Activated CD8-positive, alpha-beta memory T cell treated with anti-CD3 and anti-CD28 coated beads, Interleukin-2, amount 10 ng/mL, durations not matched to agents 7 days and 5 days (primary cell): ENCODE measurements around the gene NLRP7. TPM values are rescaled to one million over a fixed set of nuclear protein-coding genes. Genes with fewer than 3 reads are reported as not detected.
A peak's percentile ranks its signal among the peaks of the same experiment; 100 is the strongest.

Experiments
- ATAC-seq: fragments of 150-1000 bp; cut with Tn5 transposase; one replicate; pipeline ENCODE4 v1.10.0; 2021; ENCODE audit warnings: moderate library complexity
- CTCF ChIA-PET: fragments of 350-600 bp; sonication (Branson Sonifier 250); formaldehyde crosslinking; loops from one replicate; lab custom pipeline; 2021; ENCODE audit warnings: antibody characterized with exemption; lab: Charles Lee
- DNase-seq: peaks from one replicate; pipeline ENCODE4 v3.0.0-alpha.2; 2020
- H3K27ac Mint-ChIP-seq: one replicate; pipeline ENCODE4 v1.8.0; 2021; ENCODE audit warnings: mild to moderate bottlenecking, mixed read lengths
- H3K27me3 Mint-ChIP-seq: one replicate; pipeline ENCODE4 v1.8.0; 2021; ENCODE audit warnings: mixed read lengths
- H3K36me3 Mint-ChIP-seq: one replicate; pipeline ENCODE4 v1.8.0; 2021; ENCODE audit warnings: mild to moderate bottlenecking, mixed read lengths
- H3K4me1 Mint-ChIP-seq: one replicate; pipeline ENCODE4 v1.8.0; 2021; ENCODE audit warnings: mixed read lengths
- H3K4me3 Mint-ChIP-seq: one replicate; pipeline ENCODE4 v1.8.0; 2021; ENCODE audit warnings: mild to moderate bottlenecking, moderate library complexity, mixed read lengths
- H3K9me3 Mint-ChIP-seq: one replicate; pipeline ENCODE4 v1.8.0; 2022; ENCODE audit warnings: low read depth, mixed read lengths
- total RNA-seq, 2 experiments: library from RNA; stranded (reverse); gene quantifications; one replicate each; pipeline ENCODE4 v1.2.3, GENCODE V29; 2021

Gene NLRP7
- total RNA-seq, 2 experiments from 2014 or later, result not detected

DNA sequence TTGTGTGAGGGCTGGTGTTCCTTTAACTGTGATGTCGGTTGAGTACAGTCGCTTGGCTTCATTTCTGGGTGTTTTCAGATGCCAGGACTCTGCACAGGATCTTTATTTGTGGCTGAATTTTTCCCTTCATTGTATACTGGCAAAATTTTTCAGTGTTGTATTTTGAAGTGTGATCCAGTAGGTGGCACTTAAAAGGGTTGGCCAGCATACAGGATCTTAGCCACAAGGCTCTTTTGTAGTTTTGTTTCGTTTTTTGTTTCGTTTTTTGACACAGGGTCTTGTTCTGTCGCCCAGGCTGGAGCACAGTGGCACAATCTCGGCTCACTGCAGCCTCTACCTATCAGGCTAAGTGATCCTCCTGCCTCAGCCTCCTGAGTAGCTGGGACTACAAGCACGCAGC is 64.6 kb downstream of the NLRP7 start:
- no peak for DNase-seq
- Mint-ChIP-seq H3K4me3 (peak overlapping the region; percentile 54), H3K27ac (peak overlapping the region; percentile 88), H3K36me3 (no peaks in the 10 kb centered on the region), H3K4me1 (peaks cover 12% of the 10 kb centered on the region), H3K27me3 (peaks cover 14% of the 10 kb centered on the region), H3K9me3 (no peaks in the 10 kb centered on the region)
- peak; percentile 82 for ATAC-seq
- CTCF ChIA-PET, result interaction anchor here (1.6 to 2.0 kb wide), 3 partner anchors 10 to 250 kb away, joined by 3 to 13 read pairs (median 4); no protein-coding TSS in a partner anchor

GRCh38 chr19:54881884-54882283 is 65.4 kb downstream of the NLRP7 start:
- DNase-seq (no peak), ATAC-seq (no peak)
- CTCF ChIA-PET, result interaction anchor here (0.9 to 2.4 kb wide), 16 partner anchors 9 to 622 kb away, joined by 3 to 13 read pairs (median 4); no protein-coding TSS in a partner anchor
- no peak overlapping the region for H3K4me3 Mint-ChIP-seq
- H3K9me3 Mint-ChIP-seq, result no peaks in the 10 kb centered on the region
- no peak overlapping the region for H3K27ac Mint-ChIP-seq
- H3K36me3 Mint-ChIP-seq, result no peaks in the 10 kb centered on the region
- peaks cover 21% of the 10 kb centered on the region for H3K27me3 Mint-ChIP-seq
- peaks cover 12% of the 10 kb centered on the region for H3K4me1 Mint-ChIP-seq

GRCh38 chr19:54877471-54877870 is 69.9 kb downstream of the NLRP7 start:
- Mint-ChIP-seq H3K4me1 (peaks cover 6% of the 10 kb centered on the region), H3K4me3 (no peak overlapping the region), H3K36me3 (no peaks in the 10 kb centered on the region), H3K27ac (no peak overlapping the region), H3K27me3 (peaks cover 24% of the 10 kb centered on the region), H3K9me3 (no peaks in the 10 kb centered on the region)
- no peak for ATAC-seq
- no peak for DNase-seq
- CTCF ChIA-PET, result no interaction called here

- Mint-ChIP-seq H3K9me3 (no peaks in the 10 kb centered on the region), H3K27ac (no peak overlapping the region), H3K36me3 (no peaks in the 10 kb centered on the region), H3K27me3 (peaks cover 20% of the 10 kb centered on the region), H3K4me1 (peaks cover 3% of the 10 kb centered on the region), H3K4me3 (no peak overlapping the region)
- DNase-seq (no peak), ATAC-seq (no peak)
- CTCF ChIA-PET, result no interaction called here
Observed at GRCh38 chr19:54875506-54875905, 71.8 kb downstream of the NLRP7 start.

DNA sequence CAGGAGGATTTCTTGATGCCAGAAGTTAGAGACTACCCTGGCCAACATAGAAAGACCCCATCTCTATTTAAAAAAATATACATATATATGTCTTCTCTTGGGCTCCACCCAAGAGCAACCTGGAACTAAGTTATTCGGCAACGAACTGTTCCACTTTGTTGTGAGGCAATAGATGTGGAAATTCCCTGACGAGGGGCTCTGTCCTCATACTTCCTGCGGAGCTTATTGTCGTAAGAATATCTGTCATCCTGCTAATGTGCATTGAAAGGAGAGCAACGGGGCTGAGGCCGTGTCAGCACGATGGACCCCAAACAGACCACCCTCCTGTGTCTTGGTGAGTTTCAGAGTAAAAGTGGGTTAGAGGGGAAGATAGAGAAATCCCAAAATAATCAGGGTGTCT is 73.3 kb downstream of the NLRP7 start, which contains the start of gene FCAR:
Gene FCAR, plus strand, starts transcription at position 246 of the 400 bp plus-strand sequence. Its CDS starts 55 bp downstream, at position 301.
- no peak for ATAC-seq
- CTCF ChIA-PET, result interaction anchor here (0.6 kb wide), 1 partner anchor 57 kb away, joined by 3 read pairs; no protein-coding TSS in a partner anchor
- Mint-ChIP-seq H3K27me3 (peaks cover 16% of the 10 kb centered on the region), H3K27ac (no peak within 1 kb of the TSS), H3K4me3 (no peak within 1 kb of the TSS), H3K36me3 (no peaks in the 10 kb centered on the region), H3K9me3 (no peaks in the 10 kb centered on the region), H3K4me1 (peaks cover 3% of the 10 kb centered on the region)
- no peak for DNase-seq

Other genes with a start within 250 kb of the NLRP7 start
- not detected for gene KIR3DL3, start 223.1 kb downstream of the NLRP7 start, total RNA-seq
- gene KIR2DL3, start 209.0 kb downstream of the NLRP7 start, total RNA-seq, result 1 to 10 TPM in 1 of 2 experiments, under 1 TPM in 1; 0.30 to 1.2 TPM
- under 1 TPM; 0.19 to 0.47 TPM for gene KIR2DL1, start 177.7 kb downstream of the NLRP7 start, total RNA-seq
- under 1 TPM; 0.42 to 0.70 TPM for gene KIR2DL4, start 143.9 kb downstream of the NLRP7 start, total RNA-seq
- gene KIR3DL1, start 131.1 kb downstream of the NLRP7 start, total RNA-seq, result 1 to 10 TPM in 1 of 2 experiments, under 1 TPM in 1; 0.28 to 1.0 TPM
- under 1 TPM; 0.30 to 0.99 TPM for gene KIR2DS4, start 114.9 kb downstream of the NLRP7 start, total RNA-seq
- 1 to 10 TPM in 1 of 2 experiments, under 1 TPM in 1; 0.54 to 1.8 TPM for gene KIR3DL2, start 97.1 kb downstream of the NLRP7 start, total RNA-seq
- not detected for gene FCAR, start 73.3 kb downstream of the NLRP7 start, total RNA-seq
- gene NCR1, start 41.4 kb downstream of the NLRP7 start, total RNA-seq, result 1 to 10 TPM in 1 of 2 experiments, under 1 TPM in 1; 0.80 to 2.5 TPM
- 10 to 100 TPM; 30.5 to 32.7 TPM for gene NLRP2, start 18.8 kb upstream of the NLRP7 start, total RNA-seq
- gene GP6, start 90.7 kb upstream of the NLRP7 start, total RNA-seq, result under 1 TPM in 1 of 2 experiments, not detected in 1; 0.55 TPM
- 10 to 100 TPM; 18.9 to 23.9 TPM for gene RDH13, start 115.6 kb upstream of the NLRP7 start, total RNA-seq
- 1 to 10 TPM; 4.5 to 9.8 TPM for gene EPS8L1, start 128.3 kb upstream of the NLRP7 start, total RNA-seq
- gene PPP1R12C, start 170.1 kb upstream of the NLRP7 start, total RNA-seq, result 100 to 1,000 TPM; 134 to 144 TPM
- 1 to 10 TPM in 1 of 2 experiments, under 1 TPM in 1; 0.41 to 1.0 TPM for gene TNNT1, start 201.7 kb upstream of the NLRP7 start, total RNA-seq
- not detected for gene TNNI3, start 210.2 kb upstream of the NLRP7 start, total RNA-seq
- gene DNAAF3, start 219.1 kb upstream of the NLRP7 start, total RNA-seq, result under 1 TPM in 1 of 2 experiments, not detected in 1; 0.35 TPM
- gene SYT5, start 232.8 kb upstream of the NLRP7 start, total RNA-seq, result not detected